Measurements from ENCODE around the gene CDC42BPG.

- TF ChIP-seq EZH2 (IDR thresholded peaks at IDR 0.05; ENCODE audit: insufficient read depth, poor library complexity, severe bottlenecking) = no peak
- TF ChIP-seq EZH2phosphoT487 (IDR thresholded peaks at IDR 0.05; ENCODE audit: insufficient read depth, low read depth) = no peak
Observed at GRCh38 chr11:64831411-64831891, 13.0 kb downstream of the CDC42BPG start.

All from GM23248 (cell line).